NCI-H446 (cell line): ENCODE data around the gene SPPL2B.
"Not testable (repeated sequence)": the region's sequence is repeated elsewhere in the genome, so short reads cannot be mapped to it uniquely, and the experiment has no call there.

Experiments
- DNase-seq, 2 experiments: peaks; one replicate each; lab custom pipeline; 2025; lab: John Stamatoyannopoulos, UW

SPPL2B gene

GRCh38 chr19:2338055-2338615 is 9.7 kb downstream of the SPPL2B start:
- DNase-seq: no peak

GRCh38 chr19:2338751-2339643 is 10.5 kb downstream of the SPPL2B start:
- no peak for DNase-seq

GRCh38 chr19:2339644-2340310 is 11.3 kb downstream of the SPPL2B start:
- DNase-seq: no peak

GRCh38 chr19:2340496-2341243 is 12.2 kb downstream of the SPPL2B start:
- no peak for DNase-seq

GRCh38 chr19:2341244-2341751 is 12.8 kb downstream of the SPPL2B start:
- DNase-seq: no peak

GRCh38 chr19:2341982-2342381 is 13.5 kb downstream of the SPPL2B start:
- no peak for DNase-seq

- no peak for DNase-seq
Observed at GRCh38 chr19:2342656-2343288, 14.3 kb downstream of the SPPL2B start.

GRCh38 chr19:2343289-2343982 is 15.0 kb downstream of the SPPL2B start:
- no peak for DNase-seq

- DNase-seq: no peak
Observed at GRCh38 chr19:2344381-2344870, 15.9 kb downstream of the SPPL2B start.

GRCh38 chr19:2345076-2345475 is 16.6 kb downstream of the SPPL2B start:
- DNase-seq: no peak

GRCh38 chr19:2345794-2346663 is 17.5 kb downstream of the SPPL2B start:
- no peak for DNase-seq

- DNase-seq: not testable (repeated sequence)
Observed at GRCh38 chr19:2349818-2350217, 21.3 kb downstream of the SPPL2B start.

- no peak for DNase-seq
Observed at GRCh38 chr19:2350656-2351055, 22.2 kb downstream of the SPPL2B start.

GRCh38 chr19:2351591-2351990 is 23.1 kb downstream of the SPPL2B start:
- DNase-seq: no peak

GRCh38 chr19:2352121-2352520 is 23.6 kb downstream of the SPPL2B start:
- no peak for DNase-seq

- DNase-seq: no peak
Observed at GRCh38 chr19:2353159-2353886, 24.8 kb downstream of the SPPL2B start.

GRCh38 chr19:2353887-2354592 is 25.6 kb downstream of the SPPL2B start:
- DNase-seq: no peak

- DNase-seq: no peak
Observed at GRCh38 chr19:2354670-2355069, 26.2 kb downstream of the SPPL2B start.
